ENCODE measurements around the gene THOC1. TPM values are rescaled to one million over a fixed set of nuclear protein-coding genes. Genes with fewer than 3 reads are reported as not detected.

THOC1 gene
- total RNA-seq, 1 experiment from 2014 or later = 74.5 TPM

DNA sequence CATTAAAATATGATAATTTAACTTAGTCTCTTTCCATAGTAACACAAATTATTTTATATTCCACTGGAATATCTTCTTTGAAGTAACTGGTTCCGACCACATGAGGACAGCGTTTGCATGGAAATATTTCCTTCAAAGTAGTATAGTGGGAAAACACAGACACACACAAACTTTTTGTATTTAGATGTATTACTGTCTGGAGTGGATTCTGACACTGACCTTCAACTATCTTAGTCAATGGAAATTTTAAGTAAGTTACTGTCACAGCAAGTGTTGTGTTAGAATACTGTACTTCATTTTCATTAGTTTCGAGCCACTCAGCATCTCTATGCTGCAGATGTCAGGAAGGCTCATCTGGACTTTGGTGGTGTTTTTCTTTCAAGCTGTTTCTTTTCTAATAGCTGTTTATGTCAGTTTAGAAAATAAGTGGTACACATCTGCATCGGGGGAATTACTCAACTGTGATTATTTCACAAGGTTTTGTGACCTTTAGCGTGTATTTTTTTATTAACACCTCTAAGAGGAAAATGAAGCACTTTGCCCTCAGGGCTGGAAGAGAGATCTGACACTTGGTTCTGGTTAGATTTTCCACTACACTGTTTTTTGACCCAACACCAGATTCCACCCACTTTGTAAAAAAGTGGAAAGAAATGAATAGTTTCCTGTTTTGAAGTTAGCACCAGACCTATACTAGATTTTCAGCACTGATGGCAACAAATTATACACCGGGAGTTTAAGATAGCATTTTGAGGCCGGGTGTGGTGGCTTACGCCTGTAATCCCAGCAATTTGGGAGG lies 18.9 kb upstream of the THOC1 start:
- Histone ChIP-seq H3K18ac (ENCODE audit: insufficient read length, low read depth, low read length) (no peak overlapping the region), H3K9ac (ENCODE audit: extremely low read depth, insufficient read length, low read length) (no peak overlapping the region), H2BK12ac (ENCODE audit: insufficient read length, low read depth, low read length) (no peak overlapping the region), H3K9me3 (ENCODE audit: control insufficient read depth, low read depth, low read length) (no peaks in the 10 kb centered on the region), H3K23ac (ENCODE audit: insufficient read length, low read depth, low read length) (no peak overlapping the region), H3K4me2 (ENCODE audit: insufficient read depth, insufficient read length, low read length) (no peak overlapping the region), H2BK120ac (ENCODE audit: low read depth, low read length, poor library complexity, severe bottlenecking) (no peak overlapping the region), H4K20me1 (ENCODE audit: control insufficient read depth, insufficient read depth, insufficient read length) (no peaks in the 10 kb centered on the region), H3K79me2 (ENCODE audit: insufficient read depth, low read length) (no peaks in the 10 kb centered on the region), H4K8ac (replicated peaks; ENCODE audit: insufficient read length, low read depth, low read length) (no peak overlapping the region), H3K23me2 (ENCODE audit: insufficient read length, low read depth, low read length, poor library complexity, severe bottlenecking) (no peaks in the 10 kb centered on the region), H4K5ac (ENCODE audit: insufficient read length, low read depth, low read length) (no peak overlapping the region), H3K14ac (ENCODE audit: insufficient read depth, low read length) (no peak overlapping the region), H3K56ac (ENCODE audit: insufficient read length, low read depth, low read length) (no peak overlapping the region), H2BK20ac (ENCODE audit: low read depth, low read length, poor library complexity, severe bottlenecking) (no peak overlapping the region), H4K91ac (ENCODE audit: insufficient read length, low read depth, low read length) (no peak overlapping the region), H2AK5ac (ENCODE audit: insufficient read length, low read length) (no peak overlapping the region), H3K27me3 (ENCODE audit: insufficient read depth, low read length) (no peaks in the 10 kb centered on the region), H3K4me1 (ENCODE audit: insufficient read depth, low read length) (no peaks in the 10 kb centered on the region), H2AFZ (ENCODE audit: low read length) (no peak overlapping the region), H3K4ac (ENCODE audit: low read depth, low read length) (no peak overlapping the region), H2BK5ac (ENCODE audit: insufficient read length, low read length) (no peak overlapping the region), H3K27ac (ENCODE audit: insufficient read length, low read depth, low read length) (no peak overlapping the region), H3K79me1 (ENCODE audit: insufficient read depth, low read depth, low read length, poor library complexity, severe bottlenecking) (no peaks in the 10 kb centered on the region), H2BK15ac (ENCODE audit: low read depth, low read length) (no peak overlapping the region), H3T11ph (ENCODE audit: low read length) (no peak overlapping the region)
- Mint-ChIP-seq H3K27me3 (ENCODE audit: low read depth) (no peaks in the 10 kb centered on the region; the same call in 1 of the 2 replicates), H3K36me3 (ENCODE audit: insufficient read depth in 1 of 3, low read depth in 3 of 3) (no peaks in the 10 kb centered on the region; a peak in 1 of 7 replicates), H3K4me1 (no peaks in the 10 kb centered on the region), H3K9me3 (no peaks in the 10 kb centered on the region), H3K4me3 (no peak overlapping the region), H3K27ac (no peak overlapping the region)
- peak; percentile 60; the same call in 2 of the 3 replicates for TF ChIP-seq CTCF (conservative IDR thresholded peaks at IDR 0.05)
- WGBS (ENCODE audit: extremely low coverage, insufficient read length, low lambda C conversion rate) = no CpG with 5 or more reads among the region's 8 CpGs
- DNase-seq = no peak

Data from H9 (cell line).